OCI-M2 (cell line): Measurements from ENCODE around the gene HRH3.

Source experiments
- DNase-seq: peaks from one replicate; lab custom pipeline; 2025; ENCODE audit not compliant: unreplicated experiment; lab: John Stamatoyannopoulos, UW

Gene HRH3

GRCh38 chr20:62181808-62182207, 38.3 kb downstream of the HRH3 start:
- DNase-seq, result no peak

- no peak for DNase-seq
Measured at GRCh38 chr20:62179162-62179504, 40.9 kb downstream of the HRH3 start.

GRCh38 chr20:62178316-62179161, 41.5 kb downstream of the HRH3 start:
- no peak for DNase-seq

- DNase-seq, result no peak
Measured at GRCh38 chr20:62177307-62177706, 42.8 kb downstream of the HRH3 start.

- DNase-seq, result no peak
Measured at GRCh38 chr20:62176866-62177265, 43.2 kb downstream of the HRH3 start.

- no peak for DNase-seq
Measured at GRCh38 chr20:62175711-62176110, 44.4 kb downstream of the HRH3 start.

- no peak for DNase-seq
Measured at GRCh38 chr20:62174870-62175624, 45.0 kb downstream of the HRH3 start.

GRCh38 chr20:62174021-62174804, 45.9 kb downstream of the HRH3 start:
- no peak for DNase-seq

- DNase-seq, result no peak
Measured at GRCh38 chr20:62172666-62173065, 47.4 kb downstream of the HRH3 start.

GRCh38 chr20:62171245-62171644, 48.8 kb downstream of the HRH3 start:
- no peak for DNase-seq

GRCh38 chr20:62170536-62170935, 49.5 kb downstream of the HRH3 start:
- no peak for DNase-seq

- DNase-seq, result no peak
Measured at GRCh38 chr20:62168890-62169435, 51.1 kb downstream of the HRH3 start.

- DNase-seq, result no peak
Measured at GRCh38 chr20:62168061-62168460, 52.0 kb downstream of the HRH3 start.

- DNase-seq, result no peak
Measured at GRCh38 chr20:62167474-62167873, 52.6 kb downstream of the HRH3 start.

GRCh38 chr20:62165762-62166399, 54.2 kb downstream of the HRH3 start:
- no peak for DNase-seq
